Measurements from ENCODE around the gene FAM210A. TPM values are rescaled to one million over a fixed set of nuclear protein-coding genes. Genes with fewer than 3 reads are reported as not detected.
A peak's percentile ranks its signal among the peaks of the same experiment; 100 is the strongest.
"Not testable (repeated sequence)": the region's sequence is repeated elsewhere in the genome, so short reads cannot be mapped to it uniquely, and the experiment has no call there.

FAM210A gene
- total RNA-seq, 1 donor from 2014 or later: 42.3 TPM

DNA sequence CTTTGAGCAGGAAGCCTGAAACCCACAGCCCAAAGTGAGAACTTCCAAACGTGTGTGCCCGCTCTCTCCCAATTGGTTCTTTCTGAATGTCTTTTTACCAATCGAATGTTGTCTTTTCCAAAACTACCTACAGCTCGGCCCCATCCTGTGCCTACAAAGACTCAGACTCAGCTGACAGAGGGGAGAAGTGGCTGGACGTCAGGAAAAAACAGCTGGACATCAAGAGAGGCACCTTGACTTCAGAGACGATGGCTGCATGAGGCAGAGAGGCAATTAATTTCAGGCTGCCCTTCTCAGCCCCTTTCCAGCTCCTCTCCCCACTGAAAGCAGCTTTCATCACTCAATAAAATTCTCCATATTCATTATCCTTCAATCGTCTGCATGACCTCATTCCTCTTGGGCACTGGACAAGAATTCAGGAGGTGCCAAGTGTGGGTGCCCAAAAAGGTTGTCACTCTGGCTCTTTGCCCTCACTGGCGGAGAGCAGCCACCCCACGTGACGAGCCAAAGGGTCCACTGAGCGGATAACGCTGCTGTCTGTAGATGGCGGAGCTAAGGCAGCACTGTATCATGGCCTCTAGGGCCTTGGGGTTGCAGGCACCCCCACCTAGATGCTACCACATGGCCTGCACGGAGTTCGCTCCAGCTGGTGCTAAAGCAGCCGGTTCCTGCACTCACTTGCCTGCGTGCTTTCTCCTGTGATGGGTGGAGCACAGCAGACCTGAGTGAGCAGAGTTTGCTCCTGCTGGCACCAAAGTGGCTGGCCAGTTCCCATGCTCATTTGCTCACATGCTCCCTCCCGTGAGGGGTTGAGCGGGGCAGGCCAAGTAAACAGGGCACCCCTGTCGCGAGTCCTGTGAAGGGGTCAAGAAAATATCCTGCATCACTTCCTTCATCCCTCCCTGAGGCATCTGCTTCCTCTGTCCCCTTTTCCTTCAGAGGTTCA lies 37.9 kb downstream of the FAM210A start:
- intact Hi-C loops (cut with micrococcal nuclease): no loop called here
- H3K4me1 Mint-ChIP-seq: peaks cover 8% of the 10 kb centered on the region
- peaks cover 23% of the 10 kb centered on the region for H3K36me3 Mint-ChIP-seq (ENCODE audit: low read depth)
- H3K4me3 Mint-ChIP-seq: no peak overlapping the region
- peaks cover 14% of the 10 kb centered on the region for H3K9me3 Mint-ChIP-seq
- H3K27me3 Mint-ChIP-seq: no peaks in the 10 kb centered on the region
- DNase-seq: peak; percentile 45
- no peak overlapping the region for H3K27ac Mint-ChIP-seq

DNA sequence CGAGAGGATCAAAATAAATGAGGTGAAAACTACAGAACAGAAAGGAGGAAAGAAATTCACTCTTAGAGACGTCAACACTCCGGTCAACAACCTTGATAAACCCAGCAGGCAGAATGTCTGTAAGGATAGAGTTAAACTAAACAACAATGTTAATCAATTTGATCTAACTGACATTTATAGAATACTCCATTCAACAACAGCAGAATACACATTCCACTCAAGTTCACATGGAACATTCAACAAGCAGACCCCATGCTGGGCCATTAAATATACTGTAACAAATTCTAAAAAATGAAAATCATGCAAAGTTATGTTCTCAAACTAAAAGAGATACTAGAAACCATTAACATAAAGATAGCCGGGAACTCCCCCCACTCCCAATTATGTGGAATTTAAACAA lies 41.8 kb downstream of the FAM210A start:
- Mint-ChIP-seq H3K36me3 (ENCODE audit: low read depth) (peaks cover 23% of the 10 kb centered on the region), H3K9me3 (no peaks in the 10 kb centered on the region), H3K4me1 (peaks cover 6% of the 10 kb centered on the region), H3K27ac (no peak overlapping the region), H3K27me3 (no peaks in the 10 kb centered on the region), H3K4me3 (no peak overlapping the region)
- intact Hi-C loops (cut with micrococcal nuclease): no loop called here
- DNase-seq: peak; percentile 16

DNA sequence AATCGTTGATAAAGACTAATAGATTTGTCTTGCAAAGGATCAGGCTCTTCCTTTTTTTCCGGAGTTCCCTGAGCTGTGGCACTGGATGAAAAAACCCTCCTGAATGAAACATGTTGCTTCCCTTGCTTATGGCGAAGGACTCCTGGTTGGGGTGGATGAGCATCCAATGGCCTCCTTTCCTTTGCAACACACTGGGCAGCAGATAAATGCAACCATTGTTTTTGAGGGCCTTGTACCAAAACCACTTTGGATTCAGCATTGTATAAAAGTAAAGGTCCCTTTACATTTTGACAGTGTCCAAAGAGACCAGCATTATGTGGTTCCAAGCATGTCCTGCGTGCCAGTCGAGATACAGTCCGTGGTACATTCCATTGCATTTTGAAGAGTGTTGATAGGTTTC lies 44.7 kb downstream of the FAM210A start:
- H3K36me3 Mint-ChIP-seq (ENCODE audit: low read depth): peaks cover 16% of the 10 kb centered on the region

DNA sequence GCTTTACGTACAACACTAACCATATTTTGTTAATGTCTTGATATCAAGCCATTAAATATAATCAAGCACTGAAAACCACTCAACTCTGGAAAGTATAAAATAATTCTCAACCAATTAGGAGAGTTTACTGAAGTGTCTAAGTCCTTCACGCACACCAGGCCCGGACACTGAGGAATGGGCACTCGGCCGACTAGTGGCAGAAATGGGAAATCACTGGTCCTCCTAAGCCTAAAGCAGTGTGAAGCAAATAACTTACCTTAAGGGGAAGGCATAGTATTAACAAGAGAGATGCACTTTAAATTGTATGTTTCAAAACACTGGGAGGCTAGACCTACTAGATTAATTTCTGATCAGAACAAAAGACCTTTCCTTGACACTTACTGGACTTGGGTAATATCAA lies 45.7 kb downstream of the FAM210A start:
- intact Hi-C loops (cut with micrococcal nuclease): no loop called here
- peak; percentile 55 for DNase-seq
- Mint-ChIP-seq H3K27me3 (no peaks in the 10 kb centered on the region), H3K27ac (no peak overlapping the region), H3K36me3 (ENCODE audit: low read depth) (peaks cover 18% of the 10 kb centered on the region), H3K9me3 (no peaks in the 10 kb centered on the region), H3K4me3 (no peak overlapping the region), H3K4me1 (peaks cover 11% of the 10 kb centered on the region)

More for the DNA sequence above, 44.7 kb downstream of the FAM210A start:
- Mint-ChIP-seq H3K9me3 (no peaks in the 10 kb centered on the region), H3K4me3 (no peak overlapping the region), H3K27me3 (no peaks in the 10 kb centered on the region), H3K27ac (no peak overlapping the region), H3K4me1 (peaks cover 11% of the 10 kb centered on the region)
- intact Hi-C loops (cut with micrococcal nuclease): no loop called here
- DNase-seq: peak; percentile 23

DNA sequence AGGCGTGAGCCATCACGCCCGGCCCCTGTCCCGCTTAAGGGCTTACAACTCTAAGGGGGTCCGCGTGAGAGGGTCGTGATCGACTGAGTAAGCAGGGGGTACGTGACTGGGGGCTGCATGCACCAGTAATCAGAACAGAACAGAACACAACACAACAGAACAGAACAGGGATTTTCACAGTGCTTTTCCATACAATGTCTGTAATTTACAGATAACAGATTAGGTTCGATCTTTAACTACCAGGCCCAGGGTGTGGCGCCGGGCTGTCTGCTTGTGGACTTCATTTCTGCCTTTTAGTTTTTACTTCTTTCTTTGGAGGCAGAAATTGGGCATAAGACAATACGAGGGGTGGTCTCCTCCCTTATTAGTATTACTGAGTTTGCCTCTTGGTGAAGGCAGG lies 49.0 kb downstream of the FAM210A start:
- intact Hi-C loops (cut with micrococcal nuclease): loop anchor here (10.0 kb wide), 1 partner anchor 47 kb away; the partner anchor contains the start of genes FAM210A and RNMT
- H3K27ac Mint-ChIP-seq, H3K27me3 Mint-ChIP-seq, H3K9me3 Mint-ChIP-seq, H3K4me3 Mint-ChIP-seq: not testable (repeated sequence)
- Mint-ChIP-seq H3K4me1 (peaks cover 11% of the 10 kb centered on the region), H3K36me3 (ENCODE audit: low read depth) (peaks cover 17% of the 10 kb centered on the region)
- DNase-seq: peak; percentile 37

DNA sequence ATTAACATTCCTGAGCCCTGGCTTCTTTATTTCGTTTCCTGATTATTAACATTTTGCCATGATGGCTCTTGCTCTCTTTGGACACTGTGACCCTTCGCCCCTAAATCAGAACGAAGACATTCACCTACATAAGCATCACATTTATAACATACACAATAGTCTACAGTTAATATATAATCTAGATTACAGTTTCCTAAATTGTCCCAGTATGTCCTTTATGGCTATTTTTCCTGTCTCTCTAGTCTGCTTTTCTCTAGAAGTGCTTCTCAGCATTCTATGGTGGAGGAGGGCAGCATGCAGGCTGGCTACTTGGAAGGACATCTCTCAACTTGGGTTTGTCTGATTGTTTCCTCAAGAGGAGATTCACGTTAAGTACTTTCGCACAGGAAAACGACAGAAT lies 49.9 kb downstream of the FAM210A start:
- H3K36me3 Mint-ChIP-seq (ENCODE audit: low read depth): peaks cover 12% of the 10 kb centered on the region
- intact Hi-C loops (cut with micrococcal nuclease): loop anchor here (10.0 kb wide), 1 partner anchor 48 kb away; the partner anchor contains the start of genes FAM210A and RNMT
- H3K4me1 Mint-ChIP-seq: peaks cover 11% of the 10 kb centered on the region
- no peak overlapping the region for H3K4me3 Mint-ChIP-seq
- no peaks in the 10 kb centered on the region for H3K27me3 Mint-ChIP-seq
- no peaks in the 10 kb centered on the region for H3K9me3 Mint-ChIP-seq
- no peak for DNase-seq
- no peak overlapping the region for H3K27ac Mint-ChIP-seq

DNA sequence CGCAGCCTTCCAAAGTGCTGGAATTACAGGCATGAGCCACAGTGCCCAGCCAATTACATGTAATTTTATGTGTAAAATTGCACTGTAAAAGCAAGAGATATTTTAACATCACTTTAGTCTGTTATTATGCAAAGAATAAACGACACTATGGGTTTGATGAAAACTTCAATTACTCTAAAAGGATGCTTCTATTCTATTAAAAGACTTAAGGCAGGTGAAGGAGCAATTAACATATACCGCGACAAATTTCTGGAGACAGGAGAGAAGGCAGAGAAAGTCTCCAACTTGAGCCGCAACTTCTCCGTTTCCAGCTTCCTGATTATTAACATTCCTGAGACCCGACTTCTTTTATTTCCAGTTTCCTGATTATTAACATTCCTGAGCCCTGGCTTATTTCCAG lies 53.7 kb downstream of the FAM210A start:
- no peak for DNase-seq
- Mint-ChIP-seq H3K27ac (no peak overlapping the region), H3K9me3 (no peaks in the 10 kb centered on the region), H3K36me3 (ENCODE audit: low read depth) (peaks cover 26% of the 10 kb centered on the region), H3K4me1 (peaks cover 3% of the 10 kb centered on the region), H3K27me3 (no peaks in the 10 kb centered on the region), H3K4me3 (no peak overlapping the region)
- intact Hi-C loops (cut with micrococcal nuclease): loop anchor here (10.0 kb wide), 1 partner anchor 52 kb away; the partner anchor contains the start of genes FAM210A and RNMT

DNA sequence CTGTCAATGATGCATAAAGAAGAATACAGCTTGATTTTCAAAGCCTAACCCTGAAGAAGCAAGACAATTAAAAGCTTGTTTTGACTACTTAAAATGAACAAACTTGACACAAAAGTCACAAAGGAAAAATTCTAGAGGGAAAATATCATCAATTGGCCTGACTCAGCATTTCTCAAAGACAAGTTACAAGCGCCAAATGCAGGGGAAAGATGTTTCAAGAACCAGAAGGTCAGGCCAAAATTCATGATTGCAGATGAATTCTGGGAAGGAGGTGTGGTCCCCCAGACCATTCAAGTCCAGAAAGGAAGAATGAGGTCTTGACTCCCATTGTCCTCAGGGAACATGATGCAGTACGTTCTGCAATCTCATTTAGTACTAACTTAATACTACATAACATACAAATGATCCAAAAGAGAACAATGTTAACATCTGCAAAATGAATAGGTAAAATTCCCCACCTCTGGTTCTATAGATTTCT lies 64.5 kb downstream of the FAM210A start:
- intact Hi-C loops (cut with micrococcal nuclease): no loop called here
- no peak overlapping the region for H3K27ac Mint-ChIP-seq
- DNase-seq: no peak
- H3K4me1 Mint-ChIP-seq: no peaks in the 10 kb centered on the region
- no peak overlapping the region for H3K4me3 Mint-ChIP-seq
- H3K36me3 Mint-ChIP-seq (ENCODE audit: low read depth): peaks cover 11% of the 10 kb centered on the region
- H3K9me3 Mint-ChIP-seq: no peaks in the 10 kb centered on the region
- no peaks in the 10 kb centered on the region for H3K27me3 Mint-ChIP-seq

DNA sequence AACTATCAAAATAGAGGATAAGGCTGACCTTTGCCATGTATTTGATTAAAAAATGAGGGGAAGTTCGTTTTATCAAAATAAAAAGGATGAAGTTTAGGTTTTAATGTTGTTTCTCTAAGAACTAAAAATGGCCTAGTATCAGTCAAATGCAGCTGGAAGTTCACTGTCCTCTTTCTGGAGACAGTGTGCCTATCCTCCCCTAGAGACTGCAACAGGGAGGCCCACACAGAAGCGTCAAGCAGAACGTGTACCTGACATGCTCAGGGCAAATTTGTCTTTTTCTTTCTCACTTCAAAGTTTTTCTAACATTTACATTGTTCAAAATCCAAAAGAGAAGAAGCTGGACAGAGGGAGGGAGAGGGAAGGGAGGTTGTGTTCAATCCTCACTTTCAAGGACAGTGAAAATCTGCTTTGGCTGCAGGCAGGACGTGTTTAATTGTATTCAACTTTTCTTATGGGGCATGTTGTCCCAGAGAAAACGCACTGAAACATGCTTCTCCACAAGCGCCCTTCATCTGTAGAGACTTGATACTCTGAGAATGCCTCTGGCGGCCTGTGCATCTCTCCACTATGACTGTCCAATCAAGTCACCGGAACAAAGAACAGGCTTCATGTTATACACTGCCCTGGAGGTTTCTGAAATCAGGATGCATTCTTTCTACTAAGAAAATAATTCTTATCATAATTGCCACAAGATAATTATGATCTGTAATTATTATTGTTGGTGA lies 65.1 kb downstream of the FAM210A start:
- no peak overlapping the region for H3K4me3 Mint-ChIP-seq
- H3K4me1 Mint-ChIP-seq: no peaks in the 10 kb centered on the region
- no peaks in the 10 kb centered on the region for H3K27me3 Mint-ChIP-seq
- intact Hi-C loops (cut with micrococcal nuclease): no loop called here
- H3K36me3 Mint-ChIP-seq (ENCODE audit: low read depth): peaks cover 9% of the 10 kb centered on the region
- no peaks in the 10 kb centered on the region for H3K9me3 Mint-ChIP-seq
- no peak overlapping the region for H3K27ac Mint-ChIP-seq
- DNase-seq: no peak

DNA sequence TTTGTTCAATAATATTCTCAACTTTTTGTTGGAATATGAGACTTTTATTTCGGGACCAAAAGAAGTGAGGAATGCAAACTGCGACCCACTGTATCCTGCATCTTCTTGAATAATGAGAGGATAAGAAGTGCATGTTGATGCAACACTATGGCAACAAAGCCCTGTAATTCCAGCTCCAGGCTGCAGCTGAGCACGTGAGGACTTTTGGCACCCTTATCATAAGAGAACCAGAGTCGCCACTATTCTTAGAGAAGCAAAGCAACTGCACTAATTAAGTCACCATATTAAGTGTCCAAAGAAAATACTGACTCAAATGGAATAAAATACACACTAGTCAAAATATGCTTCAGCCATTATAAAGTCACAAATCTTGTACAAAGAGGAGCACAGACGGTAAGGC lies 65.8 kb downstream of the FAM210A start:
- Mint-ChIP-seq H3K27ac (no peak overlapping the region), H3K4me3 (no peak overlapping the region), H3K4me1 (no peaks in the 10 kb centered on the region), H3K9me3 (no peaks in the 10 kb centered on the region), H3K27me3 (no peaks in the 10 kb centered on the region), H3K36me3 (ENCODE audit: low read depth) (peaks cover 9% of the 10 kb centered on the region)
- no peak for DNase-seq
- intact Hi-C loops (cut with micrococcal nuclease): no loop called here

DNA sequence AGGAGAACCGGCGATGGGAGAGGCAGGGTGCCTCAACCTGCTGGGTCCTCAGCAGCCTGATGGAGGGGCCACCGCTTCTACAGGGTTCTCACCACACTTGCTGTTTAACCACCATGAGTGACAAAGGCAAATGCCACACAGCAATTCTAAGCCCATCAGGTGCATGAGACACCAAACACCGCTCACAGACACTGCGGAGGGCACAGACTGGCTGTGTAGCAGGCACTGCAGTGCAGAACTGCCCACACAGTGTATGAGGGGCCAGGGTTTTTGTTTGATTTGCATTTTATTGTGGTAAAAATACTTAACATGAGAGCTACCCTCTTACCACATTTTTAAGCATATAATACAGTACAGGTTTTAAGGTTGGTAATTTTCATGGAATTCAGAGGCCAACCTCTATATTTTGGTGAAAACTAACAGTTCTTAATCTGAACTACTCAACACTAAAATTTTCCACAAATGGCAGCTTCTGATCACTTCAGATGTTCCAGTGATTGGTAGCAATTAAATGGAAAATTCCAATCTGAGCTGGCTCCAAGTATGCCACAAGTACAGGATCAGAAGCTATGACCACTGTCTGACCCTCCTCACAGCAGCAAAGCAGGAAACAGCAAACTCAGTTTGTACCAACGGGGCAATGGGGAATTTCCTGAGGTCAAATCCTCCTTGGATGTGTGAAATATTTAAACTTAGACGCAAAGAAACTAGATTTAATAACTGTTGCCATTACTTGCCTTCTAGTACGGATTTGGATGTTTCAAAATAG lies 67.7 kb downstream of the FAM210A start:
- Mint-ChIP-seq H3K4me3 (no peak overlapping the region), H3K36me3 (ENCODE audit: low read depth) (peaks cover 6% of the 10 kb centered on the region), H3K4me1 (no peaks in the 10 kb centered on the region), H3K27ac (no peak overlapping the region), H3K9me3 (no peaks in the 10 kb centered on the region), H3K27me3 (no peaks in the 10 kb centered on the region)
- no peak for DNase-seq
- intact Hi-C loops (cut with micrococcal nuclease): no loop called here

DNA sequence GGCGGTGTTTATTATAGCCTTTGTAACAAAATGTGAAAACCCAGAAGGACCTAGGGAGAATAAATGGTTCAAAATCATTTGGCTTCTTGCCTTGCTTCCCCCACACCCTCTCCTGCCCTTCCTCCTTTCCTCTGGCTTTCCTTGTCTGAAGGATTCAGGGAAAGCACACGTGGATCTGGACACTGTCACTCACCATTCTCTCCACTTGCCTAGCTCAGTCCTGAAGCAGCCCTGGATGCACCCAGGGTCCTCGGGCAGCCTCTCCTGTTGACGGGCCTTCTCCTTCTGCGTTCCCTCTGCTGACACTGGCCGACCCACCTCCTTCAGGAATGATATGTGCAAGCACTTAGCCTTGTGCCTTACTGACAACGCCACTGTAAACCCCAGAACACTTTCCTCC lies 68.4 kb downstream of the FAM210A start:
- intact Hi-C loops (cut with micrococcal nuclease): no loop called here
- Mint-ChIP-seq H3K9me3 (no peaks in the 10 kb centered on the region), H3K27ac (no peak overlapping the region), H3K36me3 (ENCODE audit: low read depth) (peaks cover 3% of the 10 kb centered on the region), H3K27me3 (no peaks in the 10 kb centered on the region), H3K4me3 (no peak overlapping the region), H3K4me1 (no peaks in the 10 kb centered on the region)
- no peak for DNase-seq

DNA sequence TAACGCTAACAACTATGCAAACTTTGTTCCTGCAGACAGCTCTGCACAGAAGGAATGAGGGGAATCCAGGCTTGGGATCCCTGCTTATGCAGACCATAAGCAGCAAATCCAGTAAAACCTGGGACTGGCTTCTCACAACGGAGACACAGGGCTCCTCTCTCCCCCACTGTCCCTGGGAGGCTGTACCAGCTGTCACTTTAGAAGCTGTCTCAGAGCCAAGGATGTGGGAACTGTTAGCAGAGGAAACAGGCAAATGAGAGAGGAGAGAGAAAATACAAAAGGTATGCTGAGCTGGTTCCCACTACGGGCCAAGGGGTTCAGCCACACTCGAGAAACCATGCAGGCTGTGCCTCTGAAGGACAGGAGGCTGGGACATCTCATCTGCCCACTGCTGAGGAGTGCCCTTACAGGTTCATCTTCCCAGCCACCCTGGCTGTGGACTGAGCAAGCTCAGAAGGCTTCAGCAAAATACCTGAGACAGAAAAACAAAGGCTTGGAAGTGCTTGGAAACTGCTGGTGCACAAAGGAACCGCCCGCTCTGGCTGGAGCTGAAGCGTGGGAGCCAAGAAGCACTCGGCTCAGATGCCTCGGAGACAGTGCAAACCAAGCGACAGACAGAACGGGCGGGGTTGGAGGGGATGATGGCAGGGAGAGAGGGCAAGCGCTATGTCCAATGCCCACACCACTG lies 72.5 kb downstream of the FAM210A start:
- no peaks in the 10 kb centered on the region for H3K4me1 Mint-ChIP-seq
- no peaks in the 10 kb centered on the region for H3K9me3 Mint-ChIP-seq
- intact Hi-C loops (cut with micrococcal nuclease): no loop called here
- H3K4me3 Mint-ChIP-seq: no peak overlapping the region
- no peaks in the 10 kb centered on the region for H3K27me3 Mint-ChIP-seq
- no peaks in the 10 kb centered on the region for H3K36me3 Mint-ChIP-seq (ENCODE audit: low read depth)
- no peak overlapping the region for H3K27ac Mint-ChIP-seq
- no peak for DNase-seq

All from activated CD4-positive, alpha-beta T cell treated with anti-CD3 and anti-CD28 coated beads, Interleukin-2, amount 10 ng/mL, durations not matched to agents 24 days and 14 days (primary cell).